Measurements from ENCODE around the gene RELT.

RELT gene

DNA sequence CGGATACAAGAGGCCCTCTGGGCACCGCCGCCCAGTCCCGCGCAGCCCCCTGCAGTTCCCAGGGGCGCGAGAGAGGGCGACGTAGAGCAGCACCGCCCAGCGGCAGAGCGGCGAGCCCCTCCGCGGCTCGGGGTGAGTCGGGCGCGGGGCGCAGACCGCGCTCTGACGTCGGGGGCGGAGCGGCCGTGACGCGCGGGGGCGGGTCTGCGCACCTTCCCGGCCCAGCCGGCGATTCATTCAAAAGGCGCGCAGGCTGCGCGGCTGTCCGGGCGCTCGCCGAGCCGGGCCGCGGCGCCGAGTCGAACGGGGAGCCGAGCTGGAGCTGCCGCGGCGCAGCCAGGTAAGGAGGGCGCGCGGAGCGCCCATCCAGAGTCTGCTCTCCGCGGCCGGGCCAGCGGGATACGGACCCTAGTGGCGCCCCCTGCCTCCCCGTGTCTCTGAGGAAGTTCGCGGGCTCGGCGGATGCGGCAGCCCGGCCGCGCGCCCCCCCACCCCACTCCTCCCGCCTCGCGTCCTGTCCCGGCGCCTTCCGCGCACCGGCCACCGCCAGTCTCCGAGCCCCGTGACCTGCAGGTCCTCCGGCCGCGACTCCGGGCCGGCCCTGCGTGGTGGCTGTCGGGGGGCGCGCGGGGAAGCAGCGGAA lies at the start of gene RELT:
Gene RELT, plus strand, starts transcription at position 240 of the 643 bp plus-strand sequence. CDS start 12,738 bp downstream, outside the sequence.
- TF ChIP-seq CTCF (IDR thresholded peaks at IDR 0.05; ENCODE audit: extremely low read depth, insufficient read depth, missing control alignments): peak; percentile 92
- in situ Hi-C loops (cut with MboI; ENCODE audit: low pct_unique_long_range_greater_than_20kb, low sequenced_read_pairs, unreplicated experiment): no loop called here
- peak; percentile 99 for DNase-seq (ENCODE audit: low spot score)

GRCh38 chr11:73326929-73327811 lies 49.0 kb upstream of the RELT start:
- DNase-seq (ENCODE audit: low spot score): peak; percentile 70
- no peak for TF ChIP-seq CTCF (IDR thresholded peaks at IDR 0.05; ENCODE audit: extremely low read depth, insufficient read depth, missing control alignments)
- in situ Hi-C loops (cut with MboI; ENCODE audit: low pct_unique_long_range_greater_than_20kb, low sequenced_read_pairs, unreplicated experiment): no loop called here

DNA sequence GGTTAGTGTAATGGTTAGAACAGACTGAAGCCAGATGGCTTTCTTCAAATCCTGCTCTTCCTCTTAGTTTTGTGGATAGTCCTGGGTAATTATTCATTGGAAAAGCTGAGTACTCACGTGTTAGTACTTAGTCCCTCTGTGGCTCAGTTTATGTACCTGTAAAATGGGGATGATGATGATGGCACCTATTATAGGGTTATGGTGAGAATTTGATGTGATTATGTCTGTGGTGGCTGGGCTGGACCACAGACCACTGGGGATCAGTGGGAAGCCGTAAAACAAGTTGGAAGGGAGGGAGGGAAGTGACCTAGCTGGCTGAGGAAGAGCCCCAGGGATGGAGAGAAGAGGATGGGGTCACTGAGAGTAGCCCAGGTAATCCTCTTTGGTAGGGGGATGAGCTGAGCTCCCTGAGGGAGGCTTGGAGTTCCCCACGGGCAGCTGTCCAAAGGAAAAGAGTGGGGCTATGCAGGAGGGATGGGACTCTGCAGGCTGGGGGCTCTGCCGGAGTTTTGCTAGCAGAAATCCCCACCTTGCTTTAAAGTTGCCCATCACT lies 48.3 kb upstream of the RELT start:
- in situ Hi-C loops (cut with MboI; ENCODE audit: low pct_unique_long_range_greater_than_20kb, low sequenced_read_pairs, unreplicated experiment): no loop called here
- DNase-seq (ENCODE audit: low spot score): no peak

DNA sequence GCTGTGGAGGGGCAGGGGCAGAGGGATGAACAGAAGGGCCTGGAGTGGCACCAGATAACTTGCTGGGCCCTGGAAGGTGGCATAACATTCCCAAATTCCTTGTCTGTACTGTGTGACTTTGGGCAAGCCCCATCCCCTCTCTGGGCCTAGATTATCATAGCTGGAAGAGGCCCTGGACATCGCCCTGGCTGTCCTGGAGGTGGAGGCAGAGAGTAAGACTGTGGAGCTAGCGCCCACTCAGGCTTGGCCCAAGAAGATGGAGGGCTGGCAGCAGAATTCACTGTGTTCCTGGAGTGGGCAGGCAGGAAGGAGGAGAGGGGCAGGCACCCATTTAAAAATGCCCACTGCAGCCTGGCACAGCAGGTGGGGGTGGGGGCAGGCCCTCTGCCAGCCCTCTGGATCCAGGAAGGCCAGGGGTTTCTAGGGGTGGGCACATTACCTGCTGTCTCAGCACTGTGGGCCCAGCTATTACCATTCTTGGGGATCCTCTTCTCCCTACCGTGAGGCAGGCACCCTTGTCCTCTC lies 45.6 kb upstream of the RELT start:
- no peak for DNase-seq (ENCODE audit: low spot score)
- peak; percentile 36 for TF ChIP-seq CTCF (IDR thresholded peaks at IDR 0.05; ENCODE audit: extremely low read depth, insufficient read depth, missing control alignments)
- in situ Hi-C loops (cut with MboI; ENCODE audit: low pct_unique_long_range_greater_than_20kb, low sequenced_read_pairs, unreplicated experiment): no loop called here

More for the DNA sequence above, 48.3 kb upstream of the RELT start:
- no peak for TF ChIP-seq CTCF (IDR thresholded peaks at IDR 0.05; ENCODE audit: extremely low read depth, insufficient read depth, missing control alignments)

DNA sequence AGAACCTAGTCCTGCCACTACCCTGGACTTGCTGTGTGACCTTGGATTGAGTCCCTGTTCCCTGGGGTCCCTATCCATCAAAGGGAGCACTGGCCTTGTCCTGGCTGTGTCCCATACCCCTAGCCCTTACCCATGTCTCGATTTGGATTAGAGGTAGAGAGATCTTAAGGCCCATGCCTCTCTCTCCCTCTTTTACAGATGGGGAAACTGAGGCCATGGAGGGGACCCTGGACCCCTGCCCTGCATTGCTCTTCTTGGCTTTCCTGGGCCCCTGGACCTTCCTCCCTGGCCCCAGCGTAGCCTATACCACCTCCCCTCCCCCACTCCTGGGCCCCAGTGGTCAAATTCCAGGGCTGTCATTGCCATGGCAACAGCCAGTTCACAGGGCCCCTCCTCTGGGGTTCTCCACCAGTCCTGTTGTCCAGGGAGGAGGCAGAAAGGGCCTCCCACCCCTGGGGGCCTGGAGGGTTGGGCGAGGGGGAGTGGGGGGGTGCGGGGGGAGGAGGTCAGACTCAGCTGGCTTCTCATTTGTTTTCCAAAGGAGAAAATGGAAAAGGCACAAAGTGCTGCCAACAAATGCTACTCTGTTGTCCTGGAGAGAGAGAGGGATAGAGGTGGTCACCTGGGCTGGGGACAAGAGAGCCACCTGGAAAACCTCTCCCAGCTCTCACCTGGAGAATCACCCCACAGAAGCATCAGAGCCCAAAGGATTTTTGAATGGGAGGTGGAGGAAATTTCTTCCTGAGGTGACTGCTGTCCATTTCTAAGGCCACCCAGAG lies 44.9 kb upstream of the RELT start:
- in situ Hi-C loops (cut with MboI; ENCODE audit: low pct_unique_long_range_greater_than_20kb, low sequenced_read_pairs, unreplicated experiment): no loop called here
- DNase-seq (ENCODE audit: low spot score): no peak
- no peak for TF ChIP-seq CTCF (IDR thresholded peaks at IDR 0.05; ENCODE audit: extremely low read depth, insufficient read depth, missing control alignments)

DNA sequence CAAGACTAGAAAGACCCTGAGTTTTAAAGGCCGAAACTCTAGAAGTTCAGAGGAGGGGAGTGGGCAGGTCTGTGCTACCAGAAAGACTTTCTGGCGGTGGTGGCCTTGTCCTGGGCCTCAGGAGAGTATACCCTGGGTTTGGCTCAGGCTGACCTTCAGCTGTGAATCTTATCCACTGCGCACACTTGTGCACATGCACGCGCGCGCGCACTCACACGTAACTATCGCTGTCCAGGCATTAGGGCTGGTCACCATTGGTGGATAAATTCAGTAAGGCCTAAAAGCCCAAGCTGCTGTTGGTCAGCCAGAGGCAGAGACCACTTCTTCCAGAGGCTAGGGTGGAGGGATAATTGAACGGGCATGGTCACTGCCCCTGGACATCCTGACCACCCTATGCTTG lies 43.0 kb upstream of the RELT start:
- no peak for DNase-seq (ENCODE audit: low spot score)
- in situ Hi-C loops (cut with MboI; ENCODE audit: low pct_unique_long_range_greater_than_20kb, low sequenced_read_pairs, unreplicated experiment): no loop called here
- TF ChIP-seq CTCF (IDR thresholded peaks at IDR 0.05; ENCODE audit: extremely low read depth, insufficient read depth, missing control alignments): no peak

Measured in GM13977 (cell line).